Heart right ventricle (tissue), 16 donors: Measurements from ENCODE around the gene GJC1. TPM values are rescaled to one million over a fixed set of nuclear protein-coding genes. Genes with fewer than 3 reads are reported as not detected.
A peak's percentile ranks its signal among the peaks of the same experiment; 100 is the strongest.

Source experiments
- ATAC-seq, 8 donors: fragments of 200-7000 bp; cut with Tn5 transposase; one replicate each; pipeline ENCODE4 v1.9.1; 2020; ENCODE audit warnings: mild to moderate bottlenecking in 8 of 8, moderate library complexity in 8 of 8, moderate number of reproducible peaks in 1 of 8
- DNase-seq, 2 donors: peaks; one replicate each; pipeline ENCODE4 v3.0.0-alpha.2; 2020
- H3K27ac ChIP-seq, 10 donors: fragments of 200-600 bp; sonication (generic) in 2 of 10; one replicate each; pipeline versions ENCODE4 v1.5.0 to v1.8.0; 2020 to 2022; ENCODE audit warnings: mild to moderate bottlenecking in 3 of 10
- H3K27me3 ChIP-seq, 7 donors: fragments of 200-600 bp; one replicate each; pipeline ENCODE4 v1.8.0; 2021 to 2022; ENCODE audit warnings: mild to moderate bottlenecking in 2 of 7
- H3K36me3 ChIP-seq, 9 donors: fragments of 200-600 bp; sonication (generic) in 1 of 9; one replicate each; pipeline versions ENCODE4 v1.5.0 to v1.8.0; 2020 to 2022; ENCODE audit warnings: mild to moderate bottlenecking in 2 of 9
- H3K4me1 ChIP-seq, 9 donors: fragments of 200-600 bp; sonication (generic) in 1 of 9; one replicate each; pipeline versions ENCODE4 v1.5.0 to v1.8.0; 2020 to 2022; ENCODE audit warnings: mild to moderate bottlenecking in 4 of 9
- H3K4me3 ChIP-seq, 10 donors: fragments of 200-600 bp; sonication (generic) in 2 of 10; one replicate each; pipeline versions ENCODE4 v1.5.0 to v1.8.0; 2020 to 2022; ENCODE audit warnings: mild to moderate bottlenecking in 7 of 10, moderate library complexity in 2 of 10
- H3K9me3 ChIP-seq, 11 donors: fragments of 200-600 bp in 10 of 11; sonication (generic) in 2 of 11; one replicate each; pipeline versions ENCODE4 v1.5.0 to v1.8.0; 2013 to 2022; ENCODE audit warnings: mild to moderate bottlenecking in 2 of 11, control low read depth in 1 of 11, moderate library complexity in 1 of 11
- CTCF ChIP-seq, 9 donors: fragments of 200-600 bp; sonication (generic) in 2 of 9; IDR thresholded peaks; one replicate each; pipeline versions ENCODE4 v1.5.0 to v1.8.0; 2021 to 2022; ENCODE audit warnings: antibody characterized with exemption in 9 of 9, mild to moderate bottlenecking in 5 of 9, moderate library complexity in 1 of 9
- WGBS, 2 donors: extraction: QIAGEN DNeasy Blood & Tissue Kit; methylation state at CpG; one replicate each; pipeline ENCODE4 v1.1.7; 2013; ENCODE audit warnings: inconsistent platforms in 1 of 2; 5-methylcytosine and 5-hydroxymethylcytosine counted together
- intact Hi-C, 10 donors: fragments of 100-400 bp; cut with DNase I; formaldehyde crosslinking; loops; one replicate each; pipeline versions ENCODE4 v1.11.1 to v1.14.2; 2022
- polyA plus RNA-seq, 2 donors: library from polyadenylated mRNA; stranded (reverse); fragments of 200-250 nt; gene quantifications; one replicate each; pipeline ENCODE4 v1.2.3, GENCODE V29; 2013
- total RNA-seq, 10 donors: library from RNA; stranded (reverse); fragmentation: NEBNext Ultra II Directional in 3 of 10; extraction: Animal tissue kit (Norgen Biotek cat#: 25700) in 3 of 10; gene quantifications; one replicate each; pipeline versions ENCODE4 v1.2.1 to v1.2.4, GENCODE V29; 2021 to 2023
- donor health status: Arrhythmogenic right ventricular cardiomyopathy.
- donor health status: ischemic (EF 13 %, LVEDD 7.1; RV severe dilation, severe dysfunction).
- donor health status: healthy with polysubstance abuse.
- donor health status: DM: no; HTN: yes; CAD: no.
- donor health status: DM: no; HTN: no; CAD: no.
- donor health status: ischemic (EF 25% LVEDD 6.9; RV normal size, moderate dysfunction).
- donor health status: ischemic (EF 25% LVEDD 5.7; RV mildly dilated, moderate dysfunction).
- donor health status: healthy.
- donor health status: DM: yes; HTN: yes; CAD: no.
- donor health status: Ischemic cardiomyopathy.
- donor health status: ischemic (EF 35%, LVEDD 5.7; RV mildly dilated, moderate dysfunction).
- donor health status: nonischemic (EF 11% LVEDD 7.7; RV severe dilation, severe dysfunction).
- donor health status: DM: yes; HTN: yes; CAD: no.
- donor health status: PGD.
- donor health status: ischemic (EF 29% LVEDD 5.4; RV normal size, mild dysfunction).
- donor health status: nonischemic (EF 23%, LVEDD 6.1; RV moderate dilation, normal function).

The GJC1 gene
- total and polyA plus RNA-seq, 12 donors = 10.9 to 41.5 (median 20.1) TPM

GRCh38 chr17:44775136-44775837, 54.8 kb downstream of the GJC1 start:
- intact Hi-C loops = loop anchor here in 7 of 10 donors (1.0 to 10.0 kb wide), 11 partner anchors 57 to 358 kb away; partner anchors contain the start of genes GJC1 (in 3 of the 7) and PLCD3 (in 3 of the 7)
- 1 to 2% methylated on average over 50 of the region's 50 CpGs for WGBS, 2 donors

GRCh38 chr17:44774271-44775135, 55.6 kb downstream of the GJC1 start:
- Histone ChIP-seq H3K36me3 (no peaks in the 10 kb centered on the region), H3K4me3 (peak overlapping the region; percentile 37 to 71 (median 62)), H3K27ac (peak overlapping the region in 3 of 10 donors; percentile 10 to 45 (median 16)), H3K9me3 (no peaks in the 10 kb centered on the region), H3K4me1 (peaks cover 1 to 30% (median 22%) of the 10 kb centered on the region in 9 donors), H3K27me3 (peaks cover 0 to 22% (median 0%) of the 10 kb centered on the region in 7 donors)
- TF ChIP-seq CTCF (IDR thresholded peaks at IDR 0.05) = peak; percentile 96 to 100 (median 99)
- ATAC-seq = peak; percentile 61 to 83 (median 74)
- intact Hi-C loops = loop anchor here in 8 of 10 donors (1.0 to 10.0 kb wide), 12 partner anchors 58 to 358 kb away; partner anchors contain the start of genes GJC1 (in 3 of the 8) and PLCD3 (in 3 of the 8)
- 20 to 28% methylated on average over 42 of the region's 42 CpGs for WGBS, 2 donors
- peak; percentile 88 to 90 for DNase-seq

More at GRCh38 chr17:44775136-44775837, 54.8 kb downstream of the GJC1 start:
- Histone ChIP-seq H3K9me3 (no peaks in the 10 kb centered on the region), H3K27me3 (peaks cover 0 to 22% (median 0%) of the 10 kb centered on the region in 7 donors), H3K27ac (peak overlapping the region in 4 of 10 donors; percentile 5 to 45 (median 13)), H3K4me3 (peak overlapping the region; percentile 37 to 71 (median 62)), H3K4me1 (peaks cover 4 to 34% (median 27%) of the 10 kb centered on the region in 9 donors), H3K36me3 (no peaks in the 10 kb centered on the region)
- DNase-seq (peak; percentile 97), ATAC-seq (peak; percentile 90 to 96 (median 94))
- TF ChIP-seq CTCF (IDR thresholded peaks at IDR 0.05) = peak in 5 of 9 donors; percentile 6 to 39 (median 25)

GRCh38 chr17:44773140-44773539, 56.9 kb downstream of the GJC1 start:
- DNase-seq (no peak), ATAC-seq (no peak)
- Histone ChIP-seq H3K4me1 (peaks cover 0 to 21% (median 14%) of the 10 kb centered on the region in 9 donors), H3K9me3 (no peaks in the 10 kb centered on the region), H3K27me3 (peaks cover 0 to 22% (median 0%) of the 10 kb centered on the region in 7 donors), H3K27ac (no peak overlapping the region), H3K36me3 (no peaks in the 10 kb centered on the region), H3K4me3 (no peak overlapping the region)
- intact Hi-C loops = loop anchor here in 5 of 10 donors (5.0 to 10.0 kb wide), 5 partner anchors 242 to 352 kb away; no protein-coding TSS in a partner anchor
- no peak for TF ChIP-seq CTCF (IDR thresholded peaks at IDR 0.05)
- 64 to 75% methylated on average over 6 of the region's 6 CpGs for WGBS, 2 donors
